Left ventricle myocardium inferior (tissue), 1 donor: Measurements from ENCODE around the gene COQ9. TPM values are rescaled to one million over a fixed set of nuclear protein-coding genes. Genes with fewer than 3 reads are reported as not detected.

Experiments
- DNase-seq: peaks from one replicate; pipeline ENCODE4 v3.0.0-alpha.2; 2020
- H3K27ac ChIP-seq: fragments of 200-600 bp; replicated peaks from 2 replicates; pipeline ENCODE4 v1.8.0; 2021
- H3K27me3 ChIP-seq: fragments of 200-600 bp; 2 replicates; pipeline ENCODE4 v1.8.0; 2021; ENCODE audit warnings: low read depth
- H3K36me3 ChIP-seq: fragments of 200-600 bp; 2 replicates; pipeline ENCODE4 v1.8.0; 2021
- H3K4me1 ChIP-seq: fragments of 200-600 bp; 2 replicates; pipeline ENCODE4 v1.8.0; 2021
- H3K4me3 ChIP-seq: fragments of 200-600 bp; 2 replicates; pipeline ENCODE4 v1.8.0; 2021; ENCODE audit warnings: mild to moderate bottlenecking, moderate library complexity
- H3K9me3 ChIP-seq: fragments of 200-600 bp; replicated peaks from 2 replicates; pipeline ENCODE4 v1.8.0; 2021
- CTCF ChIP-seq: fragments of 200-600 bp; IDR thresholded peaks from 2 replicates; pipeline ENCODE4 v1.8.0; 2021; ENCODE audit warnings: antibody characterized with exemption, mild to moderate bottlenecking, borderline replicate concordance
- intact Hi-C: fragments of 100-400 bp; cut with micrococcal nuclease; formaldehyde crosslinking; loops from one replicate; pipeline ENCODE4 v1.11.0; 2022
- total RNA-seq: library from RNA; stranded (reverse); fragmentation: NEBNext Ultra II Directional; extraction: Animal tissue kit (Norgen Biotek cat#: 25700); gene quantifications from one replicate; pipeline ENCODE4 v1.2.1, GENCODE V29; 2021
- donor health status: DM: no; HTN: yes; CAD: no; lungs with severe emphysema.

Gene COQ9
- total RNA-seq, 1 donor from 2014 or later, result 234 TPM

GRCh38 chr16:57406881-57407280 is 40.4 kb upstream of the COQ9 start:
- intact Hi-C loops, result no loop called here
- Histone ChIP-seq H3K27ac (no peak overlapping the region), H3K27me3 (no peaks in the 10 kb centered on the region), H3K4me3 (no peak overlapping the region), H3K4me1 (peaks cover 24% of the 10 kb centered on the region), H3K9me3 (no peaks in the 10 kb centered on the region), H3K36me3 (no peaks in the 10 kb centered on the region)
- DNase-seq, result no peak
- no peak for TF ChIP-seq CTCF

GRCh38 chr16:57407521-57408353 is 39.5 kb upstream of the COQ9 start:
- no peak for TF ChIP-seq CTCF
- Histone ChIP-seq H3K36me3 (no peaks in the 10 kb centered on the region), H3K27me3 (no peaks in the 10 kb centered on the region), H3K4me1 (peaks cover 24% of the 10 kb centered on the region), H3K27ac (no peak overlapping the region), H3K9me3 (no peaks in the 10 kb centered on the region), H3K4me3 (no peak overlapping the region)
- intact Hi-C loops, result no loop called here
- DNase-seq, result no peak

GRCh38 chr16:57409065-57409464 is 38.2 kb upstream of the COQ9 start:
- H3K27me3 ChIP-seq, result no peaks in the 10 kb centered on the region
- DNase-seq, result no peak
- TF ChIP-seq CTCF, result no peak
- H3K36me3 ChIP-seq, result no peaks in the 10 kb centered on the region
- intact Hi-C loops, result no loop called here
- H3K4me1 ChIP-seq, result peaks cover 24% of the 10 kb centered on the region
- peak overlapping the region; percentile 82 for H3K27ac ChIP-seq
- no peak overlapping the region for H3K4me3 ChIP-seq
- no peaks in the 10 kb centered on the region for H3K9me3 ChIP-seq

- intact Hi-C loops, result no loop called here
- Histone ChIP-seq H3K4me3 (no peak overlapping the region), H3K27me3 (no peaks in the 10 kb centered on the region), H3K9me3 (no peaks in the 10 kb centered on the region), H3K36me3 (no peaks in the 10 kb centered on the region), H3K27ac (peak overlapping the region; percentile 82), H3K4me1 (peaks cover 24% of the 10 kb centered on the region)
- no peak for DNase-seq
- no peak for TF ChIP-seq CTCF
Observed at GRCh38 chr16:57409870-57410587, 37.2 kb upstream of the COQ9 start.

GRCh38 chr16:57411362-57411976 is 35.8 kb upstream of the COQ9 start:
- no peak for TF ChIP-seq CTCF
- H3K36me3 ChIP-seq, result no peaks in the 10 kb centered on the region
- peaks cover 27% of the 10 kb centered on the region for H3K4me1 ChIP-seq
- intact Hi-C loops, result no loop called here
- DNase-seq, result no peak
- H3K4me3 ChIP-seq, result no peak overlapping the region
- H3K9me3 ChIP-seq, result no peaks in the 10 kb centered on the region
- H3K27me3 ChIP-seq, result no peaks in the 10 kb centered on the region
- no peak overlapping the region for H3K27ac ChIP-seq
